IMR-90 (cell line): ENCODE measurements around the gene DCST2.

Experiments used
- CEBPB ChIP-seq: IDR thresholded peaks from 2 replicates; pipeline ENCODE4 v1.6.1; 2012; ENCODE audit warnings: low read depth, low read length, improper control_type of control experiment
- MAFK ChIP-seq: IDR thresholded peaks from 2 replicates; pipeline ENCODE4 v1.6.1; 2012; ENCODE audit warnings: low read depth, low read length, improper control_type of control experiment
- RCOR1 ChIP-seq: IDR thresholded peaks from 2 replicates; pipeline ENCODE4 v1.6.1; 2012; ENCODE audit warnings: mild to moderate bottlenecking, low read length, improper control_type of control experiment; ENCODE audit not compliant: insufficient replicate concordance
- RFX5 ChIP-seq: IDR thresholded peaks from 2 replicates; pipeline ENCODE4 v1.8.0; 2012; ENCODE audit warnings: low read depth, mild to moderate bottlenecking, low read length, moderate library complexity
- SMC3 ChIP-seq: fragments of 150-350 bp; IDR thresholded peaks from 2 replicates; pipeline ENCODE4 v1.6.1; 2016; ENCODE audit warnings: low read depth, mild to moderate bottlenecking, antibody characterized with exemption, low read length, moderate library complexity
- TF ChIP-seq, protein P1 (sequence below): conservative IDR thresholded peaks from 2 replicates; pipeline ENCODE4 v1.5.1; 2012; ENCODE audit warnings: mild to moderate bottlenecking, low read depth, low read length, improper control_type of control experiment
- TF ChIP-seq, protein P2 (sequence below): fragments of 150-350 bp; IDR thresholded peaks from 2 replicates; pipeline ENCODE4 v1.6.1; 2017; ENCODE audit warnings: mild to moderate bottlenecking, antibody characterized with exemption, low read length, low read depth

DNA sequence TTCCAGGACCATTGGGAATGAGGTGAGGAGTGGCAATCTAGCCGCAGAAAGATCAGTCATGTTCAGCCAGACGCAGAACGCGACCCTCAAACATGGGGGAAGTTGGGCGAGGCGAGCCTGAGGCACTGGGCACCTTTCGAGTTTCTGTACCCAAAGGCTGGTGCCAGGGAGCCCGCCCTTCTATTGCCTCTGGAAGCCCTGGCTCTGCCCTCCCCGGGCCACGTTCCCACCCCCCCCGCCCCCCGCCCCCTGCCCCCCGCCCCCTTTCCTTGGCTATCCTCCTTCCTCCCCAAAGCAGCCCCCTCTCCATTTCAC is 33.2 kb downstream of the DCST2 start:
- TF ChIP-seq, protein P1, sequence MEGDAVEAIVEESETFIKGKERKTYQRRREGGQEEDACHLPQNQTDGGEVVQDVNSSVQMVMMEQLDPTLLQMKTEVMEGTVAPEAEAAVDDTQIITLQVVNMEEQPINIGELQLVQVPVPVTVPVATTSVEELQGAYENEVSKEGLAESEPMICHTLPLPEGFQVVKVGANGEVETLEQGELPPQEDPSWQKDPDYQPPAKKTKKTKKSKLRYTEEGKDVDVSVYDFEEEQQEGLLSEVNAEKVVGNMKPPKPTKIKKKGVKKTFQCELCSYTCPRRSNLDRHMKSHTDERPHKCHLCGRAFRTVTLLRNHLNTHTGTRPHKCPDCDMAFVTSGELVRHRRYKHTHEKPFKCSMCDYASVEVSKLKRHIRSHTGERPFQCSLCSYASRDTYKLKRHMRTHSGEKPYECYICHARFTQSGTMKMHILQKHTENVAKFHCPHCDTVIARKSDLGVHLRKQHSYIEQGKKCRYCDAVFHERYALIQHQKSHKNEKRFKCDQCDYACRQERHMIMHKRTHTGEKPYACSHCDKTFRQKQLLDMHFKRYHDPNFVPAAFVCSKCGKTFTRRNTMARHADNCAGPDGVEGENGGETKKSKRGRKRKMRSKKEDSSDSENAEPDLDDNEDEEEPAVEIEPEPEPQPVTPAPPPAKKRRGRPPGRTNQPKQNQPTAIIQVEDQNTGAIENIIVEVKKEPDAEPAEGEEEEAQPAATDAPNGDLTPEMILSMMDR: no peak
- no peak for TF ChIP-seq RCOR1
- TF ChIP-seq MAFK: no peak
- TF ChIP-seq, protein P2, sequence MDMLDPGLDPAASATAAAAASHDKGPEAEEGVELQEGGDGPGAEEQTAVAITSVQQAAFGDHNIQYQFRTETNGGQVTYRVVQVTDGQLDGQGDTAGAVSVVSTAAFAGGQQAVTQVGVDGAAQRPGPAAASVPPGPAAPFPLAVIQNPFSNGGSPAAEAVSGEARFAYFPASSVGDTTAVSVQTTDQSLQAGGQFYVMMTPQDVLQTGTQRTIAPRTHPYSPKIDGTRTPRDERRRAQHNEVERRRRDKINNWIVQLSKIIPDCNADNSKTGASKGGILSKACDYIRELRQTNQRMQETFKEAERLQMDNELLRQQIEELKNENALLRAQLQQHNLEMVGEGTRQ: no peak
- no peak for TF ChIP-seq SMC3
- TF ChIP-seq RFX5: no peak
- no peak for TF ChIP-seq CEBPB
